A673 (cell line): ENCODE results near the gene TWF2.

Experiments used
- EZH2 ChIP-seq: fragments of 200-600 bp; sonication (generic); IDR thresholded peaks from 2 replicates; pipeline ENCODE4 v1.6.1; 2017; ENCODE audit warnings: borderline replicate concordance, low read depth, mild to moderate bottlenecking, mixed read lengths, antibody characterized with exemption, low read length; ENCODE audit not compliant: poor library complexity, severe bottlenecking
- TF ChIP-seq, protein P1 (sequence below): fragments of 300-800, 200-600 bp; sonication (generic); conservative IDR thresholded peaks from 2 replicates; pipeline ENCODE4 v1.5.1; 2017; ENCODE audit warnings: low read depth, mild to moderate bottlenecking, antibody characterized with exemption, low read length, moderate library complexity, mixed read lengths

DNA sequence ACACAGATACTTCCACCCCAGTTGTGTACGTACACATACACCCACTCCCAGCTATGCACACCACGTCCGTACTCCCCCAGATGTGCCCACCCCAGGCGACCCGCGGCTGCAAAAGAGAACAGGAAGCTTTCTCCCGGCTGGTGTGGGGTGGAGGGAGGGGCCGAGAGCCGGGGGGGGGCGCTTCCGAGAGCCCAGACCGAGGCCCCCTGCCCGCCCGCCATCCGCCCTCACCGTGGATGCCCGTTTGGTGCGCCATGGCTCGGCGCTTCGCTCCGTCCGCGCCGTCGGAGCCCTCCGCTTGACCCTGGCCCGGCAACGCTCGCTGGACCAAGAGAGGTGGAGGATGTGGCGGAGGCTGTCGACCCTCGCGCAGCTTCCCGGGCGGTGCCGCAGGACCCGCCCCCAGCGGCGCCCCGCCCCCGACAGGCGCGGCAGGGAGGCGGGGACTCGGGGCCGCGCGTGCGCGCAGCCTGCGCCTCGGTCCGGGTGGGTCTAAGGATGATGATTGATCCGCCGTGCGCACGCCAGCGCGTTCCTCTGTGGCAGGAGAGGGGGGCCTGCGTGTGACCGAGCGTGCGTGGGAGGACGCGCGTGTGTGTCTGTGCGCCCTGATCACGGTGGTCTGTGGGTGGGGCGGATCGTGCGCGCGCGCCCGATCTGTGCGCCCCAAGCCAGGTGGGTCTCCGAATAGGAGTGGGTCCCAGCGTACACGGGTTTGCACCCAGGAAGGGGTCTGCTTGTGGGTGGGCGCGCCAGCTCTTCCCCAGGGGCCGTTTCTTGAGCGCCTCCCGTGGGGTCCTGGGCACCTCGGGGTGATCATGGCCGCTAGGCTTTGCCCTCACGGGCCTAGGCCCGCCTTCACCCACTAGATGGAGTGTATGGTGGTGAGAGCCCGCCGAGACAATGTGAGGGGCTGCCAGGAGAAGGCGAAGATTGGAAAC, at the start of gene TWF2:
- TF ChIP-seq, protein P1, sequence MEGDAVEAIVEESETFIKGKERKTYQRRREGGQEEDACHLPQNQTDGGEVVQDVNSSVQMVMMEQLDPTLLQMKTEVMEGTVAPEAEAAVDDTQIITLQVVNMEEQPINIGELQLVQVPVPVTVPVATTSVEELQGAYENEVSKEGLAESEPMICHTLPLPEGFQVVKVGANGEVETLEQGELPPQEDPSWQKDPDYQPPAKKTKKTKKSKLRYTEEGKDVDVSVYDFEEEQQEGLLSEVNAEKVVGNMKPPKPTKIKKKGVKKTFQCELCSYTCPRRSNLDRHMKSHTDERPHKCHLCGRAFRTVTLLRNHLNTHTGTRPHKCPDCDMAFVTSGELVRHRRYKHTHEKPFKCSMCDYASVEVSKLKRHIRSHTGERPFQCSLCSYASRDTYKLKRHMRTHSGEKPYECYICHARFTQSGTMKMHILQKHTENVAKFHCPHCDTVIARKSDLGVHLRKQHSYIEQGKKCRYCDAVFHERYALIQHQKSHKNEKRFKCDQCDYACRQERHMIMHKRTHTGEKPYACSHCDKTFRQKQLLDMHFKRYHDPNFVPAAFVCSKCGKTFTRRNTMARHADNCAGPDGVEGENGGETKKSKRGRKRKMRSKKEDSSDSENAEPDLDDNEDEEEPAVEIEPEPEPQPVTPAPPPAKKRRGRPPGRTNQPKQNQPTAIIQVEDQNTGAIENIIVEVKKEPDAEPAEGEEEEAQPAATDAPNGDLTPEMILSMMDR, result no peak
- no peak for TF ChIP-seq EZH2
